SK-N-SH (cell line): Measurements from ENCODE around the gene ACAD10. TPM values are rescaled to one million over a fixed set of nuclear protein-coding genes. Genes with fewer than 3 reads are reported as not detected.
A peak's percentile ranks its signal among the peaks of the same experiment; 100 is the strongest.

Experiments
- CTCF ChIA-PET: fragments of 300-600, 350-600 bp; formaldehyde crosslinking; extraction: SDS; loops from one replicate; lab custom pipeline; 2021; lab: Yijun Ruan, JAX
- POLR2A ChIA-PET: fragments of 350-600 bp; sonication (Branson Sonifier 250); formaldehyde crosslinking; extraction: SDS; loops from one replicate; lab custom pipeline; 2020; ENCODE audit warnings: antibody characterized with exemption, inconsistent platforms; lab: Yijun Ruan, JAX
- DNase-seq: peaks from one replicate; pipeline ENCODE4 v3.0.0; 2012
- H2AFZ ChIP-seq: fragments of 200-600 bp; sonication (generic); 2 replicates; pipeline ENCODE4 v1.8.1; 2016; ENCODE audit warnings: antibody characterized with exemption, mild to moderate bottlenecking, low read depth
- H3F3A ChIP-seq: fragments of 200-600 bp; sonication (generic); replicated peaks from 2 replicates; pipeline ENCODE3; 2016; ENCODE audit warnings: antibody characterized with exemption, mild to moderate bottlenecking; ENCODE audit not compliant: insufficient read depth
- H3K27ac ChIP-seq, 2 experiments: fragments of 200-500 bp in 1 of 2; fragments of 200-600 bp in 1 of 2; sonication (Bioruptor generic) in 1 of 2; sonication (generic), shearing (Covaris generic) in 1 of 2; 2 replicates each; pipeline versions ENCODE4 v1.5.1 to v1.6.1; 2014 to 2016; ENCODE audit warnings: low read depth in 2 of 2, inconsistent platforms in 1 of 2, low read length in 1 of 2, mild to moderate bottlenecking in 1 of 2, mixed read lengths in 1 of 2
- H3K27me3 ChIP-seq: fragments of 200-600 bp; sonication (generic), shearing (Covaris generic); 2 replicates; pipeline ENCODE4 v1.6.1; 2016; ENCODE audit warnings: mixed run types; ENCODE audit not compliant: insufficient read depth
- H3K36me3 ChIP-seq, 2 experiments: fragments of 200-500 bp in 1 of 2; fragments of 200-600 bp in 1 of 2; sonication (Bioruptor generic) in 1 of 2; sonication (generic) in 1 of 2; replicated peaks in 1 of 2; 2 replicates each; pipeline versions ENCODE3 to v1.5.1; 2014 to 2016; ENCODE audit warnings: low read length in 1 of 2, mild to moderate bottlenecking in 1 of 2; ENCODE audit not compliant: insufficient read depth in 2 of 2, control insufficient read depth in 1 of 2
- H3K4me1 ChIP-seq, 2 experiments: fragments of 200-500 bp in 1 of 2; fragments of 200-600 bp in 1 of 2; sonication (Bioruptor generic) in 1 of 2; sonication (generic), shearing (Covaris generic) in 1 of 2; 2 replicates each; pipeline versions ENCODE4 v1.5.1 to v1.6.1; 2014 to 2016; ENCODE audit warnings: low read depth in 1 of 2, low read length in 1 of 2, mixed run types in 1 of 2; ENCODE audit not compliant: insufficient read depth in 2 of 2, control insufficient read depth in 1 of 2
- H3K4me2 ChIP-seq: fragments of 200-600 bp; sonication (generic), shearing (Covaris generic); 2 replicates; pipeline ENCODE4 v1.6.1; 2017; ENCODE audit warnings: mixed run types
- H3K4me3 ChIP-seq, 2 experiments: fragments of 200-500 bp in 1 of 2; fragments of 200-600 bp in 1 of 2; sonication (Bioruptor generic) in 1 of 2; sonication (generic), shearing (Covaris generic) in 1 of 2; 2 replicates each; pipeline versions ENCODE4 v1.5.1 to v1.8.1; 2014 to 2016; ENCODE audit warnings: low read depth in 2 of 2, inconsistent platforms in 1 of 2, low read length in 1 of 2, mild to moderate bottlenecking in 1 of 2, mixed read lengths in 1 of 2, moderate library complexity in 1 of 2
- H3K79me2 ChIP-seq: fragments of 200-600 bp; sonication (generic); 2 replicates; pipeline ENCODE4 v1.8.1; 2017; ENCODE audit warnings: mild to moderate bottlenecking; ENCODE audit not compliant: insufficient read depth
- H3K9ac ChIP-seq: fragments of 200-600 bp; sonication (generic); 2 replicates; pipeline ENCODE4 v1.6.1; 2017; ENCODE audit warnings: mixed run types
- H3K9me2 ChIP-seq: fragments of 200-600 bp; sonication (generic); 2 replicates; pipeline ENCODE4 v1.6.1; 2017; ENCODE audit warnings: mixed run types
- H3K9me3 ChIP-seq: fragments of 200-600 bp; sonication (generic); 2 replicates; pipeline ENCODE4 v1.6.1; 2017; ENCODE audit warnings: mixed run types, mild to moderate bottlenecking, moderate library complexity
- H4K20me1 ChIP-seq: fragments of 200-600 bp; sonication (generic); 2 replicates; pipeline ENCODE4 v1.6.1; 2017; ENCODE audit warnings: mild to moderate bottlenecking, mixed run types; ENCODE audit not compliant: insufficient read depth
- CHD2 ChIP-seq: fragments of 150-350 bp; IDR thresholded peaks from 2 replicates; pipeline ENCODE4 v1.6.1; 2018; ENCODE audit warnings: low read length; ENCODE audit not compliant: partially characterized antibody
- ELF1 ChIP-seq: IDR thresholded peaks from 2 replicates; pipeline ENCODE4 v1.4.0; 2012
- EP300 ChIP-seq, 2 experiments: IDR thresholded peaks; 2 replicates each; pipeline versions ENCODE4 v1.4.0 to v1.6.1; 2012; ENCODE audit warnings: borderline replicate concordance in 1 of 2, low read depth in 1 of 2, low read length in 1 of 2
- FOSL2 ChIP-seq: IDR thresholded peaks from 2 replicates; pipeline ENCODE4 v1.4.0; 2012; ENCODE audit warnings: low read depth, mild to moderate bottlenecking, moderate library complexity, borderline replicate concordance
- MEF2A ChIP-seq: IDR thresholded peaks from 2 replicates; pipeline ENCODE4 v1.4.0; 2012; ENCODE audit warnings: low read depth, borderline replicate concordance
- RXRA ChIP-seq: IDR thresholded peaks from 2 replicates; pipeline ENCODE4 v1.4.0; 2012; ENCODE audit warnings: low read depth, mild to moderate bottlenecking, borderline replicate concordance
- TCF12 ChIP-seq: IDR thresholded peaks from 2 replicates; pipeline ENCODE4 v1.4.0; 2012
- TEAD4 ChIP-seq: IDR thresholded peaks from 2 replicates; pipeline ENCODE4 v1.4.0; 2012; ENCODE audit warnings: mild to moderate bottlenecking, borderline replicate concordance; ENCODE audit not compliant: insufficient read depth
- WGBS: methylation state at CpG from one replicate; pipeline ENCODE4 v1.1.6; 2017; ENCODE audit warnings: low lambda C conversion rate; 5-methylcytosine and 5-hydroxymethylcytosine counted together
- polyA plus RNA-seq, 3 experiments: library from polyadenylated mRNA; depleted of rRNA; stranded (reverse); fragments of >200 nt; gene quantifications; 2 replicates each; pipeline ENCODE4 v1.2.3, GENCODE V29; 2012
- TF ChIP-seq, protein P1 (sequence below): fragments of 150-350 bp; IDR thresholded peaks from 2 replicates; pipeline ENCODE4 v1.6.1; 2016; ENCODE audit warnings: mild to moderate bottlenecking, low read depth, low read length
- TF ChIP-seq, protein P2 (sequence below): fragments of 200-600 bp; sonication (generic); IDR thresholded peaks from 2 replicates; pipeline ENCODE4 v1.6.1; 2017; ENCODE audit warnings: antibody characterized with exemption, mild to moderate bottlenecking, moderate library complexity
- TF ChIP-seq, protein P3 (sequence below): IDR thresholded peaks from 2 replicates; pipeline ENCODE4 v1.6.1; 2012; ENCODE audit warnings: mild to moderate bottlenecking, low read depth, low read length, moderate library complexity
- TF ChIP-seq, protein P4 (sequence below): fragments of 150-350 bp; IDR thresholded peaks from 2 replicates; pipeline ENCODE4 v1.6.1; 2017; ENCODE audit warnings: antibody characterized with exemption, low read length, low read depth, borderline replicate concordance

ACAD10 gene
- polyA plus RNA-seq, 1 of the 3 experiments (the other 2 are of a cell fraction) = 24.6 TPM

DNA sequence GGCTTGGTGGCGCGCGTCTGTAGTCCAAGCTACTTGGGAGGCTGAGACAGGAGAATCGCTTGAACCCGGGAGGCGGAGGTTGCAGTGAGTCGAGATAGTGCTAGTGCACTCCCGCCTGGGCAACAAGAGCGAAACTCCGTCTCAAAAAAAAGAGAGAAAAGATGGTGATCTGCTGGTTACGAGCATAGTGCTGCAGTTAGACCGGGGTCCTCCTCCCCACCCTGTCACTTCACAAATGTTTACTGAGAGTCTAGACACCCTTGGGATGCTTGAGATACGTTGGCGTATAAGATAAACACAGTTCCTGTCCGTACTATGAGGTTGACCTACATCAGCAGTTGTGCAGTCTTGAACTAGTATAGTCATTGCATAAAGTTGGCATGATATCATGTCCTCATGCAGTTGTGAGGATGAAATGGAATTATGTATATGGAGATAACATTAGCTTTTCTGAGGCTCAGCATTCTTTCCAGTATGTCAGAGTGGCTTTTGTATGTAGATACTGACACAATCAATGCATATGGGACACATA, 787 bp downstream of the ACAD10 start:
- H3K9me3 ChIP-seq = no peaks in the 10 kb centered on the region
- 0 out of 2 replicates have a peak, but pooled peaks cover 3% of the 10 kb centered on the region for H4K20me1 ChIP-seq
- H3K27ac ChIP-seq = peak overlapping the region in 1 of 2 experiments; percentile 72; a peak in 1 of 4 replicates
- H3K79me2 ChIP-seq = peaks cover 67% of the 10 kb centered on the region
- H3K4me2 ChIP-seq = peak overlapping the region; percentile 84
- H3F3A ChIP-seq = no peaks in the 10 kb centered on the region
- WGBS = 8% methylated on average over 15 of the region's 15 CpGs
- TF ChIP-seq RXRA (no peak), TCF12 (no peak), EP300 (IDR thresholded peaks at IDR 0.05; ENCODE audit: borderline replicate concordance in 1 of 2, low read depth in 1 of 2, low read length in 1 of 2) (no peak), MEF2A (no peak), TEAD4 (no peak), ELF1 (no peak), FOSL2 (no peak), CHD2 (no peak)
- TF ChIP-seq, protein P1, sequence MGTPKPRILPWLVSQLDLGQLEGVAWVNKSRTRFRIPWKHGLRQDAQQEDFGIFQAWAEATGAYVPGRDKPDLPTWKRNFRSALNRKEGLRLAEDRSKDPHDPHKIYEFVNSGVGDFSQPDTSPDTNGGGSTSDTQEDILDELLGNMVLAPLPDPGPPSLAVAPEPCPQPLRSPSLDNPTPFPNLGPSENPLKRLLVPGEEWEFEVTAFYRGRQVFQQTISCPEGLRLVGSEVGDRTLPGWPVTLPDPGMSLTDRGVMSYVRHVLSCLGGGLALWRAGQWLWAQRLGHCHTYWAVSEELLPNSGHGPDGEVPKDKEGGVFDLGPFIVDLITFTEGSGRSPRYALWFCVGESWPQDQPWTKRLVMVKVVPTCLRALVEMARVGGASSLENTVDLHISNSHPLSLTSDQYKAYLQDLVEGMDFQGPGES = no peak
- TF ChIP-seq, protein P2, sequence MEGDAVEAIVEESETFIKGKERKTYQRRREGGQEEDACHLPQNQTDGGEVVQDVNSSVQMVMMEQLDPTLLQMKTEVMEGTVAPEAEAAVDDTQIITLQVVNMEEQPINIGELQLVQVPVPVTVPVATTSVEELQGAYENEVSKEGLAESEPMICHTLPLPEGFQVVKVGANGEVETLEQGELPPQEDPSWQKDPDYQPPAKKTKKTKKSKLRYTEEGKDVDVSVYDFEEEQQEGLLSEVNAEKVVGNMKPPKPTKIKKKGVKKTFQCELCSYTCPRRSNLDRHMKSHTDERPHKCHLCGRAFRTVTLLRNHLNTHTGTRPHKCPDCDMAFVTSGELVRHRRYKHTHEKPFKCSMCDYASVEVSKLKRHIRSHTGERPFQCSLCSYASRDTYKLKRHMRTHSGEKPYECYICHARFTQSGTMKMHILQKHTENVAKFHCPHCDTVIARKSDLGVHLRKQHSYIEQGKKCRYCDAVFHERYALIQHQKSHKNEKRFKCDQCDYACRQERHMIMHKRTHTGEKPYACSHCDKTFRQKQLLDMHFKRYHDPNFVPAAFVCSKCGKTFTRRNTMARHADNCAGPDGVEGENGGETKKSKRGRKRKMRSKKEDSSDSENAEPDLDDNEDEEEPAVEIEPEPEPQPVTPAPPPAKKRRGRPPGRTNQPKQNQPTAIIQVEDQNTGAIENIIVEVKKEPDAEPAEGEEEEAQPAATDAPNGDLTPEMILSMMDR = no peak
- TF ChIP-seq, protein P3, sequence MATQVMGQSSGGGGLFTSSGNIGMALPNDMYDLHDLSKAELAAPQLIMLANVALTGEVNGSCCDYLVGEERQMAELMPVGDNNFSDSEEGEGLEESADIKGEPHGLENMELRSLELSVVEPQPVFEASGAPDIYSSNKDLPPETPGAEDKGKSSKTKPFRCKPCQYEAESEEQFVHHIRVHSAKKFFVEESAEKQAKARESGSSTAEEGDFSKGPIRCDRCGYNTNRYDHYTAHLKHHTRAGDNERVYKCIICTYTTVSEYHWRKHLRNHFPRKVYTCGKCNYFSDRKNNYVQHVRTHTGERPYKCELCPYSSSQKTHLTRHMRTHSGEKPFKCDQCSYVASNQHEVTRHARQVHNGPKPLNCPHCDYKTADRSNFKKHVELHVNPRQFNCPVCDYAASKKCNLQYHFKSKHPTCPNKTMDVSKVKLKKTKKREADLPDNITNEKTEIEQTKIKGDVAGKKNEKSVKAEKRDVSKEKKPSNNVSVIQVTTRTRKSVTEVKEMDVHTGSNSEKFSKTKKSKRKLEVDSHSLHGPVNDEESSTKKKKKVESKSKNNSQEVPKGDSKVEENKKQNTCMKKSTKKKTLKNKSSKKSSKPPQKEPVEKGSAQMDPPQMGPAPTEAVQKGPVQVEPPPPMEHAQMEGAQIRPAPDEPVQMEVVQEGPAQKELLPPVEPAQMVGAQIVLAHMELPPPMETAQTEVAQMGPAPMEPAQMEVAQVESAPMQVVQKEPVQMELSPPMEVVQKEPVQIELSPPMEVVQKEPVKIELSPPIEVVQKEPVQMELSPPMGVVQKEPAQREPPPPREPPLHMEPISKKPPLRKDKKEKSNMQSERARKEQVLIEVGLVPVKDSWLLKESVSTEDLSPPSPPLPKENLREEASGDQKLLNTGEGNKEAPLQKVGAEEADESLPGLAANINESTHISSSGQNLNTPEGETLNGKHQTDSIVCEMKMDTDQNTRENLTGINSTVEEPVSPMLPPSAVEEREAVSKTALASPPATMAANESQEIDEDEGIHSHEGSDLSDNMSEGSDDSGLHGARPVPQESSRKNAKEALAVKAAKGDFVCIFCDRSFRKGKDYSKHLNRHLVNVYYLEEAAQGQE = no peak
- TF ChIP-seq, protein P4, sequence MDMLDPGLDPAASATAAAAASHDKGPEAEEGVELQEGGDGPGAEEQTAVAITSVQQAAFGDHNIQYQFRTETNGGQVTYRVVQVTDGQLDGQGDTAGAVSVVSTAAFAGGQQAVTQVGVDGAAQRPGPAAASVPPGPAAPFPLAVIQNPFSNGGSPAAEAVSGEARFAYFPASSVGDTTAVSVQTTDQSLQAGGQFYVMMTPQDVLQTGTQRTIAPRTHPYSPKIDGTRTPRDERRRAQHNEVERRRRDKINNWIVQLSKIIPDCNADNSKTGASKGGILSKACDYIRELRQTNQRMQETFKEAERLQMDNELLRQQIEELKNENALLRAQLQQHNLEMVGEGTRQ = no peak
- peaks cover 9 to 12% of the 10 kb centered on the region in 2 experiments for H3K36me3 ChIP-seq
- ChIA-PET CTCF (interaction anchor here (1.6 to 2.1 kb wide), 2 partner anchors 12 to 235 kb away, joined by 4 to 8 read pairs; no protein-coding TSS in a partner anchor), POLR2A (interaction anchor here (0.6 to 1.2 kb wide), 3 partner anchors 7 to 1526 kb away, joined by 3 to 6 read pairs (median 5); no protein-coding TSS in a partner anchor)
- no peaks in the 10 kb centered on the region for H3K9me2 ChIP-seq
- H3K9ac ChIP-seq = peak overlapping the region; percentile 94
- H2AFZ ChIP-seq = peak overlapping the region; percentile 93
- no peaks in the 10 kb centered on the region for H3K27me3 ChIP-seq
- H3K4me1 ChIP-seq = peaks cover 6 to 16% of the 10 kb centered on the region in 2 experiments; a peak in 2 of 4 replicates
- peak overlapping the region; percentile 81 to 100 for H3K4me3 ChIP-seq
- no peak for DNase-seq
